SW480 (cell line): ENCODE measurements around the gene TAL1.
"Not testable (repeated sequence)": the region's sequence is repeated elsewhere in the genome, so short reads cannot be mapped to it uniquely, and the experiment has no call there.

Source experiments
- DNase-seq: peaks from one replicate; pipeline ENCODE4 v3.0.0-alpha.2; 2016; ENCODE audit warnings: low spot score

The TAL1 gene

DNA sequence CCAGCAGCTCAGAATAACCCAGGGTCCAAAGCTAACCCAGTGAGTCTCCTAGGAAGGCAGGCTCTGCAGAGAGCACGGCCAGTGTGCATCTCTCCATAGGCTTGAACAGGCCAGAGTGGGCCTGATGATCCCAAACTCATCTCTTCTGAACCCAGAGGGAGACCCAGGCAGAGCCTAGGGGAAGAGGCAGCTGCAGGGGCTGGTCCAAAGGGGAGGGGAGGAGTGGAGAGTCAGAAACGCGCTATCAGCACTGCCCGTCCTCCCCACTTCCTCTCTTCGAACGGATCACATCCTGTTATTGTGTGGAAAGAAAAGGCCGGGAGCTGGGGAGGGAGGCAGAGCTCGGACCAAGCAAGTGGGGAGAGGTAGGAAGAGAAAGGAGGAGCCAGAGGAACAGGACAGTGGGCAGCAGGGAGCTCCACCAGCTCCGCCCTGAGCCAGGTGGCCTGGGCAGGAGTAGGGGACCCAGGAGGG is 20.2 kb downstream of the TAL1 start:
- no peak for DNase-seq

DNA sequence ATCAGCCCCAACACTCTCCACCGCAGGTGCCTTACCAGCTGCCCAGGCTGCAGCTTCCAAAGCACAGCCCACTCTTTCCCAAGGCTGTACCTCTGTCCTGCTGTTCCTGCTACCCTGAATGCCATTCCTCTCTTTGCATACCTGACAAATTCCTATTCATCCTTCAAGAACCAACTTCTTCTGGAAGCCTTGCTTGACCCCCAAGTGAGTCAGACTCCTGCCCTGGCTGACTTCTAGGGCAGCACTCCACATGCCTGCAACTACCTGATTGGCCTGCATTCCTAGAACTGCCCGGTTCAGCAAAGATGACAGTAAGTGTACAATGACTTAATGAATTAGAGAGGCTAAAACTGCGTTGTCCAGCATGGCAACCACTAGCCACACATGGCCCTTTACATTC is 21.4 kb downstream of the TAL1 start:
- no peak for DNase-seq

DNA sequence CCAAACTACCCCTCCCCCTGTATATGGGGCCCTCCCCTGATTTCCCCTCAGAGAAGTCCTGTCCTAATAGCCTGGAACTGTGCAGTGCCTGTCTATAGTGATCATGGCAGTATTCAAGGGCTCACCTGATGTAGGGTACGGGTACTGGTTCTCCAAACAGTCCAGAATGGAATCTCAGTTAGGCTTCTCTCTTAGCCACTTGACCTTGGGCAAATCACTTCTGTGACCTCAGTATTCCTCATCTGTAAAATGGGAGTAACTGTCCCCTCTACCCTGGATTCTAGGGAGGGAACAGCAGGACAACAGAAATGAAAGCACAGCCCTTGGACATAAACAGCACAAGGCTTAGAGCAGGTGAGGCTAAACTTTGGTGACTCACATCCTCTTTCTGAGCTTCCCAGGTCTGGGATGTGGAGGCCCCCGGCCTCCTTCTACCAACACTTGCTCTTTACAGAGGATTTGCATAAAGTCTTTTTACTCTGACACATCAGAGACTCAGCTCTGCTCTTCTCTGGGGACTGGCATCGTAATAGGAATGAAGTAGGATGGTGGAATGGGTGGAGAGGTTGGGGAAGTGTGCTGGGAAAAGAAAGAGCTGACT is 22.2 kb downstream of the TAL1 start:
- DNase-seq: no peak

DNA sequence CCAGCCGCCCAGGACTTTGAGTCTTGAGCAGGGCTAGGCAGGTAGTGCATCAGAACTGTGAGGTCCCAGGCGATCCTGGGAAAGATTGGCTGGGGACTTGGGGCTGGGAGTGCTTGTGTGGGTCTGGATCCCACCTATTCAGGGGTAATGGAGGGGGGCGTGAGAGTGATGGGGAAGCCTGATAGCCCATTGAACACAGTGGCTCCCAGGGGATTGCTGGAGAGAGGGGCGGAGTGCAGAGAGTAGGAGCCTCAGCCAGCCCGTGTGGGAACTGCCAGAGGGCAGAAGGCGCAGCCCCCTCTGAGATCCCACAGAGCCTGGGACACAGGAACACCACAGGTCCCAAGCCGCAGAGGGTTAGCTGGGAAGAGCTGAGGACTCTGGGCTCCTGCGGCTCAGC is 22.9 kb downstream of the TAL1 start:
- DNase-seq: no peak

DNA sequence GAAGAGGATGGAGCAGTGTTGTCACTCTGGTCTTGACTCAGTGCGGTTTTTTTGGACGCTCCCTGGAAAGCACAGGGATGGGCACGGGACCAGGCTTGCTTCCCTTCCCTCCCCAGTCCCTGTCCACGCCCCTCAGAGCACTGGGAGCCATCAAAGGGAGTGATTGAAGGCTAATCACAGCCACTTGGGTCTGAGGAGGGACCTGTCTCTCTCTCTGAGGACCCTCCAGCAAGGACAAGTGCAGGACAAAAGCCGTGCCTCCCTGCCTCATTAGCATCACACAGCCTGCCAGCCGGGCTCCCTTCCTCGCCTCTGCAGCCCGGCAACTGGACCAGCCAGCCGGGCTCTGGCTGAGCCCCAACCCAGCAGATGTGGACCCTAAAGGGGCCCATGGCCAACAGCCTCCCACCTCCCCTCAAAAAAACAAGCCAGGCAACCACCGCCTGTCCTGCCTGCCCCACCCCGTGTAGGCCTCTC is 23.6 kb downstream of the TAL1 start:
- no peak for DNase-seq

DNA sequence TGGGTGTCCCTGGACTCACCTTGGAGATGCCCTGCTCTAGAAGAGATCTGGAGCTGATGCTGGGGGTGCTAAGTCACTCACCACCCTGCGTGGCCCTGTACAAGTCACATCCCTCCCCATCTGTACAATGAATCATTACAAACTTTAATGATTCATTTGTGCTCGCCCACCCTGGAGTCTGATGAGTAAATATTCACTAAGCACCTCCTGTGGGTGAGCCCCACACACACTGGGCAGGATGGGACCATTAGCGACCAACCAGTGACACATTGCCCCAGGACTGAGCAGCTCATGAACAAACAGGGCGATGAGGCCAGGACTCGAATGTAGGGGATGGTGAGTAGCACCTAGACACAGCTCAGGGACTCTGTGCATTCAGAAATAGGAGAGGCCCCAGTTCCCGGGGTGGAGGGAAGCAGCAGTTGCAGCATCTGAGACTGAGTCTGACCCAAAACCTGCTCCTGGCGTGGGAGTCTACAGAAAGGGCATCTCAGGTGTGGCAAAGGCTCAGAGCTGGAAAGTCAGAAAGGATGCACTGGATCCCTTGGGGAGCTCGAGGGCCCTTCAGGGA is 24.1 kb downstream of the TAL1 start:
- DNase-seq: no peak

DNA sequence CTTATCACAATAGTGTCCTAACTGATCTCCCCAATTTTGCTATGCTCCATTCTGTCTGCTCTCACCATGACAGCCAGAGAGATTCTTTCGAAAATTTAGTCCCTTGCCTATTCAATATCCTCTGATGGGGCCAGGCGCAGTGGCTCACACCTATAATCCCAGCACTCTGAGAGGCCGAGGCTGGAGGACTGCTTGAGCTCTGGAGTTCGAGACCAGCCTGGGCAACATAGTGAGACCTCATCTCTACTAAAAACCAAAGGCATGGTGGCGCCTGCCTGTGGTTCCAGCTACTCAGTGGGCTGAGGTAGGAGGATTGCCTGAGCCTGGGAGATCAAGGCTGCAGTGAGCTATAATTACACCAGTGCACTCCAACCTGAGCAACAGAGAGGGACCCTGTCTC is 26.1 kb downstream of the TAL1 start:
- DNase-seq: no peak

DNA sequence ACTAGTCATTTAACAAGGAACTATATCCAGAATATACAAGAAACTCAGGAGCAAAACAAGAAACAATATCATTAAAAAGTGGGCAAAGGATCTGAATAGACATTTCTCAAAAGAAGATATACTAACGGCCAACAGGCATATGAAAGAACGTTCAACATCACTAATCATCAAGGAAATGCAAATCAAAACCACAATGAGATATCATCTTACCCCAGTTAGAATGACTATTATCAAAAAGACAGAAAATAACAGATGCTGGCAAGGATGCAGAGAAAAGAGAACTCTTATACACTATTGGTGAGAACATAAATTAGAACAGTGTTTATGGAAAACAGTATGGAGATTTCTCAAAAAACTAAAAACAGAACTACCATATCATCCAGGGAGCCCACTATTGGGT is 28.5 kb downstream of the TAL1 start:
- not testable (repeated sequence) for DNase-seq

DNA sequence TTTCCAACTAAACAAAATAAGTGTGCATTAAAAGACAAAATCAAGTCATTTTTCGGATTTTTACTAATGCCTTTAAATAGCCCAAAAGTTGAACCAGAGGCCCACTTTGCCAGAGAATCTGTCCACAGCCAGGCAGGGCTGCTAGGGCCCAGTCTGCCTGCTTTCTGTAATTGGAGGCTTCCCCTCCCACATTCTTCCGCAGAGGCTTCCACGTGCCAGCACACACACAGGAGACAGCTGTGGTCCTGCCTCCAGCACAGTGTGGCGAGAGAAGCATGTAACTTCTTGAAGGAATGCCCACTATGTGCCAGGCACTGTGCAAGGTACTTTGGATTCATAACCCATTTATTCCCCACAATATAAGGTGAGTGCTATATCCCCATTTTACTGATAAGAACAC is 30.8 kb downstream of the TAL1 start:
- DNase-seq: no peak

DNA sequence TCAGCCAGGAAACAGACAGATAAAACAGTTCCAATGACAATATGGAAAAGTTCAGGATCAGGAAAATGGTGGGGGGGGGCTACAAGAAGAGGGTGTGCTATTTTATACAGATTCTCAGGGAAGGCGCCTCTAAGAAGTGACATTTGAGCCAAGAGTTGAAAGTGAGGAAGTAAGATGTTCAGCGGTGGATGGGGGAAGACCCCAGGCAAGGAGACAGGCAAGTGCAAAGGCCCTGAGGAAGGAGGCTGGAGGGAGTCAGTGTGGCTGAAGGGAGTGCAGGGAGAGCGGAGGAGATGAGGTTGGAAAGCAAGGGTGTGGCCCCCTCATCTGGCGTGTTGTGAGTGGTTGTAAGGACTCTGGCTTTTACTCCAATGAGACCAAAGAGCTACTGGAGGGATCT is 33.8 kb downstream of the TAL1 start:
- no peak for DNase-seq

DNA sequence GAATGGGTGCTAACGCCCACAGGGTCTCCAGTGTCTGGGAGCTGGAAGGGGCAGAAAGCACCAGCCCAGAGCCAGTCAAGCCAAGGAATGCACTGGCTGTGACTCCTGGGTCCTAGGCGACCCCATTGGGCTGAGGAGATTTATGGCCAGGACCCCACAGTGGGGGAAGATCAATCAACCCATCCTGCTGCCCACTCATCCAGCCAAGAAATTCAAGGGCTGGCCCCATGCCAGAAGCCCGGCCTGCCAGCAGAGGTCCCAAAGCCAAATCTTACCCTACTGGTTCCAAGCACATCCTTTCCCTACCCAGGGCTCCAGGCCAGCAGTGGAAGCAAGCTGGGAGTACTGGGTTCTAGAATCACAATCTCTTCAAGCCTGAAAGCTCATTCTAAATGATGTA is 35.4 kb downstream of the TAL1 start:
- no peak for DNase-seq

DNA sequence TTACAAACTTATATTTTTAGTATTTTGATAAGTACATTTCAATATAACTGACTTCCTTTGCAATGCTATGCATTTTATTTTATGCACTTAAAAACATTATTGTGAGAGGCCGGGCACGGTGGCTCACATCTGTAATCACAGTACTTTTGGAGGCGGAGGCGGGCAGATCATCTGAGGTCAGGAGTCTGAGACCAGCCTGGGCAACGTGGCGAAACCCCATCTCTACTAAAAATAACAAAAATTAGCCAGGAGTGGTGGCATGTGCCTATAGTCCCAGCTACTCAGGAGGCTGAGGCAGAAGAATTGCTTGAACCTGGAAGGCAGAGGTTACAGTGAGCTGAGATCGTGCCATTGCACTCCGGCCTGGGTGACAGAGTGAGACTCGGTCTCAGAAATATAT is 36.0 kb downstream of the TAL1 start:
- DNase-seq: not testable (repeated sequence)

DNA sequence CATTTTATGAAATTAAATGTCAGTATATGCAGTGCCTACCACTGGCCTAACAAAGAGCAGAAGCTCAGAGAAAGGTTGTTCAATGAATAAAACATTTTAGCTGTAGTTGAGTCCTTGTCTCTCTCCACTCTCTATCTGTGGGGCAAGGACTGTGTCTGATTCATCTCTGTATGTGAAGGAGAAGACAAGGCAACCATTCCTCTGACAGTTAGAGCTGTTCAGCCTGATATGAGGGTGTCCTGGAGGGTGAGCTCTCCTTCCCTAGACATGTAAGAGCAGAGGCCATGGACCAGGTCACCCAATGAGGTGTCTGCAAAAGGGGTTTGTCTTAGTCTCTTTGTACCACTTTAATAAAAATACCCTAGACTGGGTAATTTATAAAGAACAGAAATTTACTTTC is 37.7 kb downstream of the TAL1 start:
- no peak for DNase-seq

DNA sequence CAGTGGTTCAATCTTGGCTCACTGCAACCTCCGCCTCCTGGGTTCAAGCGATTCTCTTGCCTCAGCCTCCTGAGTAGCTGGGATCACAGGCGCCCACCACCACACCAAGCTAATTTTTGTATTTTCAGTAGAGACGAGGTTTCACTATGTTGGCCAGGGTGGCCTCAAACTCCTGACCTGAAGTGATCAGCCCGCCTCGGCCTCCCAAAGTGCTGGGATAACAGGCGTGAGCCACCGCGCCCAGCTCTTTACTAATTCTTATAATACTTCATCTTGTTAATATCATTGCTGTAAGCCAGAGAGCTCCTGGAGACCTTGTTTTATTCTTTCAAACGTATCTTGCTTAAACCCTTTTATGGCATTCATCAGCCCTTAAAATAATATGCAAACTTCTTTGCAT is 38.5 kb downstream of the TAL1 start:
- DNase-seq: not testable (repeated sequence)

DNA sequence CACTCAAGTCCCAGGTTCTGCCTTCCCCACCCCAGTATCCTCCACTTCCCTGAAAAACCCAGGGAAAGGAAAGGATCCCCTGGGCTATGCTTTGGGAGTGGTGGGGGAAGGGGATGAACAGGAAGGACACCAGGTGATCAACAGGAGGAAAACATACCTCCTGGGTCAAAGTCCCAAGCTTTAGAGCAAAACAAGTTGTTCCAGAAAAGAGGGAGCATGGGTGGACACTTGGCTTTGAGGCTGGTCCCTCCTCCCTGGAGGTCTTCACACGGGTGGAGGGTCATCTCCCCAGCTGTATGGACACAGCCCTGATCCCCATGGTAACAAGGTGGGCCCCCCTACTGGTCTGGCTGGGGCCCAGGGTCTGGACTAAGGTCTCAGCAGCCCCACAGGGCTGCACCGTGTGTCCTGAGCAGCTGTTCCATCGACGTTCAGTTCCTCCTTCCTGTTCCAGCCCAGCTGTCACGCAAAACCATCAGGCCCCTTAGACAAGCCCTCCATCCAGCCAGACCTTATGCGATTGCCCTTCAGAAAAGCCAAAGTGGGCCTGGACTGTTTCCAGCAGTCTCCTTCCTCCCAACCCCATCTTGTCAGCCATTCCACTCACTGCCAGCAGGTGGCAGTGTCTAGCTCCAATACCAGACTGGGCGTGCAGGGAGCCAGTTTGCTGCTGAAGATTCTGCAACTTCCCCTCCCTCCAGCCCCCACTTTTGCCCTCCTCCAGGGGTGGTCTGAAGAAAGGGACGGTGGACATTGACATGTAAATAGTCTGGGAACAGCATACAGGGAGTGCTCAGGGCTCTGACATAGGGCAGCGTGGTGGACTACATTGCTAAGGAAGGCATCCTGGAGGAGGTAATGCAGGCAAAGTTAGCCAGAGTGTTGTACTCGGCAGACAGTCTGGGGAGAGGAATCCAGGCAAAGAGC is 39.3 kb downstream of the TAL1 start:
- DNase-seq: peak; percentile 45

DNA sequence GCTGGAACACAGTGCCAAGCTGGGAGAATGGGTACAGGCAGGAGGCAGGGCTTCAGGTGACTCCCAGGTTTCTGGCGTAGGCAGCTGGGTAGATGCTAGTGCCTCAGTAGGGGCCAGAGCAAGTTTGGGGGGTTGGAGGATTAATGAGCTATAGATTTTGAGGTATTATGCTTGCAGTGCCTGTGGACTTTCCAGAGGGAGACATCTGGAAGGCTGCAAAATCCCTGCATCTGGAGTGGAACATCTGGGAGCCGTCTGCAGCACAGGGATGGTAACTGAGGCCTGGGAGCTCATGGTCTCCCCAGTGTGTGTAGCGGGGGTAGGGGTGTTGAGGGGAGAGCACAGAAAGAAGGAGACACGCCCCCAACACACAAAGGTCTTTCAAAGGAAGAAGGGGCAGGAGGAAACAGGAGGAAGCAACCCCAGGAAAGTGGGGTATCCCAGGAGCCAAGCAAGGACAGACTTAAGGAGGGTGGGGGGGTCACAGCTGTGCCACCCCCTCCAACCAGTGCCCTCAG is 40.0 kb downstream of the TAL1 start:
- no peak for DNase-seq

DNA sequence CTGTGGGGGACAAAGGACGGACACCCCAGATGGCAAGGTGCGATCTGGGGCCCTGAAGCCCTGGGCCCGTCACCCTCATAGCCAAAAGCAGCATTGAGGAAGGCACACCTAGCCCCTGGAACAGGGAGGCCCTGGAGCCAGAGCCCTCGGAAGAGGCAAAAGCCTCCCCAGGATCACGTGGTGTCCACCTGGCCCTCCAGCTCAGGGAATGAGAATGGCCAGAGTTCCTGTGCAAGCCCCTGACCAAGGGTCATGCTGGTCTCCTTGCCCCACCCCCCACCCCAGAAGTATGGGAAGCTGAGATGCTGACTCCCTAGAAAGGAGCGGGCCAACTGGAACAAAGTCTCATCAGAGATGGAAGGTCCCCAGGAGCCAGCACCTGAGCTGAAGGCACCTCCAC is 41.2 kb downstream of the TAL1 start:
- DNase-seq: no peak

DNA sequence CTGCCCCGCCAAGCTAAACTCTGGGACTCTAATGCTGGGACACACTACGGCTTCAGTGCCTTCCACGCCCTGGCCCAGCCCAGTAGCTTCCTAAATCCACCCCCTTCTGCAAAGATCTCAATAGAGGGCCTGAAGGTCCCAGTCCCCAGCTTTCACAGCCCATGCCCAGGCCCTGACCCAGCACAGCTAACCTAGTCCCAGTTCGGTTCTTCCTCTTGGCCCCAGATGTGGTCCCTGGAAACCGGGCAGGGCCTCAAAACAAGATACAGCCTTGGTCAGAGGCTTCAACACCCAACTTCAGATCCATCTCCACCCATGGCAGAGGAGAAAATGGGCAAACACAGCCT is 41.5 kb downstream of the TAL1 start:
- DNase-seq: no peak

DNA sequence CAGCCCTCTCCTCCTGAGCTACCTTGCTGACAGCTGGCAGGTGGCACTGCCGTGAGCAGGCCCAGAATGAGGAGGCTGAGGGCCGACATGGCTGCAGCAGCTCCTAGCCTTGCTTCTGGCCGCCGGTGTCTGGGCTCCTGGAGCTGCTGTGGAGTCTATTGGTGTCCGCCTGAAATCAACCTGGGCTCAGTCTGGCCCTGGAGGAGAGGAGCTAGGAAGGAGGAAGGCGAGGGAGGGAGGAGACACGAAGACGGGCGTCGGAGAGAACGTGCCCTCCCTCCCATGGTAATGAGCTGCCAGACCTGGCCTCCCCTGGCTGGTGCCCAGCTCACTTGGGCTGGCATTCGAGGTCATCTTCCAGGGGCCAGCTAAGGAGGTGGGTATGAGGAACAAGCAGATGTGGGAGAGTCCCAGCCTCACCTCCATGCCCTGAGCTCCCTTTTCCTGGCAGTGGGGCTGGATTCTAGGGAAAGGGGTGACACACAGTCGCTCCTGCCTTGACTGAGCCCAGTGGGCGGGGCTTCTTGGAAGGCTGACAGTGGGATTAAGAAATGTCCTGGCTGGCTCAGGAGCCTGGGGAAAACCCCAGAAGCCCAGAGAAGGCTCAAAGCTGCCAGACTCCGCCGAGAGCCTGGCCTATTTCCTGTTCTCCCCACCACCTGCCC is 42.0 kb downstream of the TAL1 start, which contains the start of gene PDZK1IP1:
Gene PDZK1IP1 (minus strand): TSS at position 193 of the 665 bp plus-strand sequence. CDS start 104 bp downstream, at position 89.
- no peak for DNase-seq

DNA sequence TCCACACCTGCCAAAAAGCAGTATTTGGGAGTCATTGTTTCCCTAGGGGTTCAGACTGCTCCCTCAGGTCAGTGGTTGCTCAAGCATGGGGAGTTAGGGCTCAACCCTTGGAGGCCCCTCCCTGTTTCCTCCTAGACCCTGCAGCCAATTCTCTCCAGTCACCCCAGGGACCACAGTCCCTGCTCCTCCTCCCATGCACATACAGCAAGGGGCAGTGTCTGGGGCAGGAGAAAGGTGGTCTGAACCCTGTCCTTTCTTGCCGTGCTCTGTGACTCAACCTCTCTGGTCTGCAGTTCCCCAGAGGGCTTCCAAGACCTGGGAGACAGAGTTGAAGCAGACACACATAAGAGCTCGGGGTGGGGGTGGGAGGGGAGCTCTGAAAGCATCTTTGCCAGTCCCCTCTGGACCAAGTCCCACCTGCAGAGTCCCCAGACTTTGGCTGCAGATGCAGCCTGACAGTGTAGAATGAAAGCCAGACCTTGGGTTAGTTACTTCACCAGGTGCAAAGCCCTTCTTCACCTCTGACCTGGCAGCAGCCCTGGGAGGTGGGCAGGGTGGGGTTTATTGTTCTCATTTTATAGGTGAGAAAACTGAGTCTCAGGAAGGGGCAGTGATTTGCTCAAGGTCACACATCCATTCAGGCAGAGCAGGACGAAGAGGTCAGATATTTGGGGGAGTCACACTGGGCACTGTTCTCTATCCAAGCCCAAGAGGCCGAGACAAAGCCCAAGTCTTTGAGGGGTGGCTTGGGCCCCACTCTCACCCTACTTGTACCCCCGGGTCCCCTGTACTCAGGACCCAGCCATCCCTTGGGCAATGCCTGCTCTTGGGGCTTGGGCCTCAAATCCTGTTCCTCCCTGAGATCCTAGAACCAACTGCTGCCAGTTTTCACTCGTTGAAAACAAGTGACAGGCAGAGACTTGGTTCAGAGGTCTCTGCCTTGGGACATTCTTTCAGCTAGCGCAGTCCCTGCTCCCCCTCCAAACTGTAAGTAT is 42.9 kb downstream of the TAL1 start:
- no peak for DNase-seq

DNA sequence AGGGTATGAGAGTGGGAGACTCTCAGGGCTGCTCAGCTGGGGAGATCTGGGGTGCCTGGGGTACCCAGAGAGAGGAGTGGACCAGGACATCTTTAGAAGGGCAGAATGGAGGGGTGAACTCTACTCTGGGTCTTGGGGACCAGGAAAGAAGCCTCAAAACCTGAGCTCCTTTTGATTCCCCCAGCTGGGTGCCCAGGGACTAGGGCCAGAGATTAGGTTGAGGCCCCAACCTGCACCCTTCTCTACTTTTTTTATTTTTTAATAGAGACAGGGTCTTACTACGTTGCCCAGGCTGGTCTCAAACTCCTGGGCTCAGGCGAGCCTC is 44.1 kb downstream of the TAL1 start:
- no peak for DNase-seq
